OCI-LY1 (cell line): ENCODE results near the gene WDR82.

Experiments used
- H2AFZ ChIP-seq: fragments of 200-600 bp; sonication (generic), shearing (Covaris generic); 2 replicates; pipeline ENCODE4 v1.6.0; 2014; ENCODE audit warnings: antibody characterized with exemption, mild to moderate bottlenecking, low read length
- H3F3A ChIP-seq: fragments of 200-600 bp; sonication (generic), shearing (Covaris generic); 2 replicates; pipeline ENCODE4 v1.6.0; 2014; ENCODE audit warnings: mild to moderate bottlenecking, antibody characterized with exemption, low read length, moderate library complexity; ENCODE audit not compliant: insufficient read depth
- H3K27ac ChIP-seq: fragments of 200-600 bp; sonication (generic); 2 replicates; pipeline ENCODE4 v1.5.1; 2014; ENCODE audit warnings: low read length, mixed run types, mild to moderate bottlenecking, low read depth; ENCODE audit not compliant: poor library complexity, severe bottlenecking
- H3K27me3 ChIP-seq: fragments of 200-600 bp; sonication (generic); 2 replicates; pipeline ENCODE4 v1.6.0; 2014; ENCODE audit warnings: antibody characterized with exemption, mild to moderate bottlenecking, low read length, moderate library complexity; ENCODE audit not compliant: insufficient read depth
- H3K36me3 ChIP-seq: fragments of 200-600 bp; sonication (generic); 2 replicates; pipeline ENCODE4 v1.6.1; 2014; ENCODE audit warnings: mild to moderate bottlenecking, antibody characterized with exemption, low read length, moderate library complexity, mixed read lengths; ENCODE audit not compliant: insufficient read depth
- H3K4me1 ChIP-seq: fragments of 200-600 bp; sonication (generic); 2 replicates; pipeline ENCODE4 v1.5.1; 2014; ENCODE audit warnings: mild to moderate bottlenecking, low read length, moderate library complexity; ENCODE audit not compliant: insufficient read depth, severe bottlenecking
- H3K4me2 ChIP-seq: fragments of 200-600 bp; sonication (generic), shearing (Covaris generic); 2 replicates; pipeline ENCODE4 v1.6.1; 2014; ENCODE audit warnings: low read length
- H3K4me3 ChIP-seq: fragments of 200-600 bp; sonication (generic); 2 replicates; pipeline ENCODE4 v1.5.1; 2014; ENCODE audit warnings: low read length, low read depth, mild to moderate bottlenecking, mixed read lengths; ENCODE audit not compliant: poor library complexity, severe bottlenecking
- H3K79me2 ChIP-seq: fragments of 200-600 bp; shearing (Covaris generic); 2 replicates; pipeline ENCODE4 v1.6.1; 2016; ENCODE audit warnings: mixed run types, low read length, mixed read lengths; ENCODE audit not compliant: insufficient read depth
- H3K9ac ChIP-seq: fragments of 200-600 bp; sonication (generic), shearing (Covaris generic); 2 replicates; pipeline ENCODE4 v1.6.1; 2014; ENCODE audit warnings: mild to moderate bottlenecking, low read length, mixed read lengths
- H3K9me2 ChIP-seq: fragments of 200-600 bp; sonication (generic), shearing (Covaris generic); 2 replicates; pipeline ENCODE4 v1.6.1; 2014; ENCODE audit warnings: low read depth, mild to moderate bottlenecking, low read length, mixed read lengths
- H3K9me3 ChIP-seq: fragments of 200-600 bp; shearing (Covaris generic); 2 replicates; pipeline ENCODE4 v1.6.1; 2014; ENCODE audit warnings: low read length, mixed read lengths
- H4K20me1 ChIP-seq: fragments of 200-600 bp; sonication (generic), shearing (Covaris generic); 2 replicates; pipeline ENCODE4 v1.6.0; 2016; ENCODE audit warnings: mild to moderate bottlenecking, low read length; ENCODE audit not compliant: insufficient read depth
- EZH2 ChIP-seq: fragments of 200-600 bp; sonication (generic), shearing (Covaris generic); IDR thresholded peaks from 2 replicates; pipeline ENCODE4 v1.8.0; 2017; ENCODE audit warnings: borderline replicate concordance, mixed run types, mild to moderate bottlenecking, antibody characterized with exemption, low read length, moderate library complexity, mixed read lengths
- TF ChIP-seq, protein P1 (sequence below): fragments of 200-600 bp; sonication (generic), shearing (Covaris generic); IDR thresholded peaks from 2 replicates; pipeline ENCODE4 v1.5.1; 2017; ENCODE audit warnings: mild to moderate bottlenecking, antibody characterized with exemption, low read length, moderate library complexity, mixed read lengths

Gene WDR82

DNA sequence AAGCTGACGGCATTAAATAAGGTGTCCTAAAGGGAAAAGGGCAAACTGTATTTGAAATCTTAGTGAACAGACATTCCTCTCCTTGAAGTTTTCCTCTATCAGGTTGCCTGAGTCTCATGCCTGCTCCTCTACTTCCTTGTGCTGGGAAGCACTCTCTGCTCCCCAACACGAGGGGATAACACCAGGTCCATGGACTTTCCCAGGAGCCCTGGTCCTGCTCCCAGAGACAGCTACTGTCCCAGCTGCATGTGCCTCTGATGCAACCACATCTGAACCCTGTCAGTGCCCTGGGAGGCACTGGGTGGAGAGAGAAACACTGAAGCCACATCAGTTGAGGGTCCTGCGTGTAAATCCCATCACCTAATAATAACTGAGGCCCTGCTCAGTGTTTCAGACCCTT lies 60.4 kb downstream of the WDR82 start:
- H3K9me2 ChIP-seq = no peaks in the 10 kb centered on the region
- no peaks in the 10 kb centered on the region for H3K27me3 ChIP-seq
- H3K4me3 ChIP-seq = no peak overlapping the region
- H3K9ac ChIP-seq = no peak overlapping the region
- peaks cover 23% of the 10 kb centered on the region for H3K4me1 ChIP-seq
- H3K27ac ChIP-seq = no peak overlapping the region
- H3K9me3 ChIP-seq = no peaks in the 10 kb centered on the region
- no peaks in the 10 kb centered on the region for H3K79me2 ChIP-seq
- TF ChIP-seq EZH2 = no peak
- TF ChIP-seq, protein P1, sequence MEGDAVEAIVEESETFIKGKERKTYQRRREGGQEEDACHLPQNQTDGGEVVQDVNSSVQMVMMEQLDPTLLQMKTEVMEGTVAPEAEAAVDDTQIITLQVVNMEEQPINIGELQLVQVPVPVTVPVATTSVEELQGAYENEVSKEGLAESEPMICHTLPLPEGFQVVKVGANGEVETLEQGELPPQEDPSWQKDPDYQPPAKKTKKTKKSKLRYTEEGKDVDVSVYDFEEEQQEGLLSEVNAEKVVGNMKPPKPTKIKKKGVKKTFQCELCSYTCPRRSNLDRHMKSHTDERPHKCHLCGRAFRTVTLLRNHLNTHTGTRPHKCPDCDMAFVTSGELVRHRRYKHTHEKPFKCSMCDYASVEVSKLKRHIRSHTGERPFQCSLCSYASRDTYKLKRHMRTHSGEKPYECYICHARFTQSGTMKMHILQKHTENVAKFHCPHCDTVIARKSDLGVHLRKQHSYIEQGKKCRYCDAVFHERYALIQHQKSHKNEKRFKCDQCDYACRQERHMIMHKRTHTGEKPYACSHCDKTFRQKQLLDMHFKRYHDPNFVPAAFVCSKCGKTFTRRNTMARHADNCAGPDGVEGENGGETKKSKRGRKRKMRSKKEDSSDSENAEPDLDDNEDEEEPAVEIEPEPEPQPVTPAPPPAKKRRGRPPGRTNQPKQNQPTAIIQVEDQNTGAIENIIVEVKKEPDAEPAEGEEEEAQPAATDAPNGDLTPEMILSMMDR = no peak
- no peak overlapping the region for H2AFZ ChIP-seq
- H3K36me3 ChIP-seq = peaks cover 62% of the 10 kb centered on the region; the same call in 1 of the 2 replicates
- no peaks in the 10 kb centered on the region for H4K20me1 ChIP-seq
- H3F3A ChIP-seq = no peaks in the 10 kb centered on the region
- H3K4me2 ChIP-seq = no peak overlapping the region

DNA sequence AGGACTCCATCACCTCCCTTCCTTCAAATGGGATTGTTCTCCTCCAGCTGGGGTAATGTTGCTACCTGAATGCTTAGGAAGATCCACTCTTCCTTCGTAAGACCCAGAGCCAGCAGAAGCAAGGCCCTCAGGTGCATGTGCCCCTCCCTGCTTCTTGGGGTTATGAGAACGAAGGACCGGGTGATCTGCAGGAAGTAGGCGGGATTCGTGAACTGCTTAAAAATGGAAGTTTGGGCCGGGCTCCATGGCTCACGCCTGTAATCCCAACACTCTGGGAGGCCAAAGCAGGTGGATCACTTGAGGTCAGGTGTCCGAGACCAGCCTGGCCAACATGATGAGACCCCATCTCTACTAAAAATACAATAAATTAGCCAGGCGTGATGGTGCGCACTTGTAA lies 61.0 kb downstream of the WDR82 start:
- Histone ChIP-seq H3K27ac (no peak overlapping the region), H4K20me1 (no peaks in the 10 kb centered on the region), H3K9me2 (no peaks in the 10 kb centered on the region), H3K27me3 (no peaks in the 10 kb centered on the region), H3K9ac (no peak overlapping the region), H2AFZ (no peak overlapping the region), H3F3A (no peaks in the 10 kb centered on the region), H3K4me3 (no peak overlapping the region), H3K36me3 (peaks cover 62% of the 10 kb centered on the region), H3K9me3 (no peaks in the 10 kb centered on the region), H3K79me2 (no peaks in the 10 kb centered on the region), H3K4me1 (peaks cover 20% of the 10 kb centered on the region), H3K4me2 (no peak overlapping the region)
- no peak for TF ChIP-seq EZH2
- TF ChIP-seq, protein P1 = no peak

- H3K4me1 ChIP-seq = peaks cover 14% of the 10 kb centered on the region
- H3F3A ChIP-seq = no peaks in the 10 kb centered on the region
- peaks cover 62% of the 10 kb centered on the region for H3K36me3 ChIP-seq
- no peak overlapping the region for H3K9ac ChIP-seq
- H3K79me2 ChIP-seq = no peaks in the 10 kb centered on the region
- H3K27me3 ChIP-seq = no peaks in the 10 kb centered on the region
- H3K4me2 ChIP-seq = no peak overlapping the region
- TF ChIP-seq EZH2 = no peak
- TF ChIP-seq, protein P1 = no peak
- no peak overlapping the region for H2AFZ ChIP-seq
- no peaks in the 10 kb centered on the region for H4K20me1 ChIP-seq
- no peak overlapping the region for H3K27ac ChIP-seq
- no peak overlapping the region for H3K4me3 ChIP-seq
- no peaks in the 10 kb centered on the region for H3K9me2 ChIP-seq
- no peaks in the 10 kb centered on the region for H3K9me3 ChIP-seq
Observed at GRCh38 chr3:52216585-52217408, 61.7 kb downstream of the WDR82 start.
